Caki2 (cell line): ENCODE results near the gene AATK. TPM values are rescaled to one million over a fixed set of nuclear protein-coding genes. Genes with fewer than 3 reads are reported as not detected.

Experiments used
- DNase-seq: peaks from one replicate; pipeline ENCODE4 v3.0.0-alpha.2; 2015; ENCODE audit warnings: low read depth
- in situ Hi-C: cut with HindIII; loops from 2 replicates; pipeline ENCODE4 v1.10.0; 2016; ENCODE audit warnings: low sequenced_read_pairs, low pct_unique_long_range_greater_than_20kb, mixed read lengths
- total RNA-seq: library from RNA; depleted of rRNA; stranded (reverse); fragments of >200 nt; shearing (Covaris generic); gene quantifications from 2 replicates; pipeline ENCODE4 v1.2.3, GENCODE V29; 2014; ENCODE audit warnings: low replicate concordance

Gene AATK
- total RNA-seq, 1 experiment from 2014 or later = 2.1 TPM

DNA sequence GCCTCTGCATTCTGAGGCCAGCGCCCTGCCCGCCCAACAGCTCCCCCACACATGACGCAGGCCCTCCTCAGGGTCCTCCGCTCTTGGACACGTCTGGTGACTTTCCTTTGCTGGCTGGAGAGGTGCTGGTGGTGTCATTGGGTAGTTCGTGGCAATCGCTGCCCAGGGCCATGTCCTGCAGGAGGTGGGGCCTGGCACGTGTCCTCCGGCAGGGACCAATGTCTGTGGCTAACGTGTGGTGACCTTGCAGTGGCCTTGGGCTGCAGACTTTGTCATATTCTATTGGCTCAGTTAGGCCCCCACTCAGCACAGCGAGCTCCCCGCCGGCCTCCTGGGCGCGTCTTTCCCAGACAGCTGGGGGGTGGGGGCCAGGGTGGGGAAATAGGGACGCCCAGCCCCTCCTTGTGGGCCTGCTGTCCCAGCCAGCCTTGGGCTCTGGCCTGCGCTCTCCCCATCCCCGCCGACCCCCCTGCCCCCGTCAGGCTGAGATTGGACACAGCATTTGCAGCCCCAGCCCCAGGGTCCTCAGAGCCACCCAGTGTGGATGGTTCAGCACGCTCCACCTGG is 52.8 kb downstream of the AATK start:
- in situ Hi-C loops = no loop called here

DNA sequence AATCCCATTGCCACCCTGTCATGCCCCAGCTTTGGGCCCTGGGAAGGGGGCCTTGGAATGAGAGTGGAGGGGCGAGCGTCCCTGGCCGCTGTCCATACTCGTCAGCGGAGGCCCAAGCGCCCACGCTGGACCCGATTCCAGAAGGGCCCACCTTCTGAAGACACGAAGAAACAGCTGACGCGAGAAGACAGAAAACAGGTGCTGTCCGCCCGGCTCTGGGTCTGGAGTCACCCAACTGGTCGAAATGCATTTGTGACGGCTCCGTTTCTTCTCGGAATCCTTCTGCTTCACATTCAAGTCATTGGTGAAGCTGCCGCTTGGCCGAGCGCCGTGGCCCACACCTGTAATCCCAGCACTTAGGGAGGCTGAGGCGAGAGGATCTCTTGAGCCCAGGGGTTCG is 53.6 kb downstream of the AATK start:
- in situ Hi-C loops = no loop called here
- DNase-seq = no peak

More for the DNA sequence above, 52.8 kb downstream of the AATK start:
- DNase-seq = no peak

DNA sequence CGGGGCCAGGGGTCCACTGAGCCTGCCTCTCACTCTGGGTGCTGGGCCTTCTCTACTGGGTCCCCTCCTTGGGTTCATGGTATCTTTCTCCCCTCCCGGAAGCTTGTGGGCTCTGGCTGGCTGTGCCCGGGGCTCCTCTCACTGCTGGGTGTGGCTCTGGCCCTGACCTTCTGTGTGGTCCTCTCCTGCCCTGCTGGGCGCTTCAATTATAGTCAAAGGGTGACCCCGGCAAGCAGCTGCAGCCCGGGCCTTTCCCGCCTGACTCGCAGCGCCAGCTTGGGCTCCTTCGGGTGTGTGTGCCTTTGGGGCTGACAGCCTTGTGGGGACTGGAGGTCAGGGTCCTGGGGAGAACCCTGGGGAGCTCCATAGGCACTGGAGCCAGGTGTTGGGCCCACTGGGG is 55.0 kb downstream of the AATK start:
- DNase-seq = no peak
- in situ Hi-C loops = no loop called here

DNA sequence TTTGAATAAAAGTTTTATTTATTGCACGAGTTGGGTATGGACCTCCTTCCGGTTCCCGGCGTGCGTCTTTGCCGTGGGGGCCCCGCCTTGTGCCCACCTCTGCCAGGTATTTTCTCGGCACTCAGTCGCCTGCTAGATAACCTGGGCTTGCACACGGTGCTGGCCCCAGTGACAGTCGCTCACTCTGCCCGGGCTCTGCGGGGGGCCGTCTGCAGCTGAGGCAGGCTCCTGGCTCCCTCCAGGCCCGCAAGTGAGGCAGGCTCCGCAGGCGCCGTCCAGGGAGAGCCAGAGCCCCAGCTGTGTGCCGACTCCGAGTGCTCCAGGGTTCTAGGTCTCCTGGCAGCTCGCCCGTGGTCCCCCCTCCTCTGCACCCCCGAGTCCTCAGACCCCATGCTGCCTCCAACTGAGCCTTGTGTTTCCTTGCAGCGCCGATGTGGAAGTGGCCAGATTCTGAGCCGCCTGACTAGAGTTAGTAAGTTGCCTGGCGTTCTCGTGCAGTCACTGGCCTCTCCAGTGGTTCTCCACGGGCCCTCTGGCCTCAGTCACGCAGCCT is 55.5 kb downstream of the AATK start:
- in situ Hi-C loops = no loop called here
- no peak for DNase-seq

DNA sequence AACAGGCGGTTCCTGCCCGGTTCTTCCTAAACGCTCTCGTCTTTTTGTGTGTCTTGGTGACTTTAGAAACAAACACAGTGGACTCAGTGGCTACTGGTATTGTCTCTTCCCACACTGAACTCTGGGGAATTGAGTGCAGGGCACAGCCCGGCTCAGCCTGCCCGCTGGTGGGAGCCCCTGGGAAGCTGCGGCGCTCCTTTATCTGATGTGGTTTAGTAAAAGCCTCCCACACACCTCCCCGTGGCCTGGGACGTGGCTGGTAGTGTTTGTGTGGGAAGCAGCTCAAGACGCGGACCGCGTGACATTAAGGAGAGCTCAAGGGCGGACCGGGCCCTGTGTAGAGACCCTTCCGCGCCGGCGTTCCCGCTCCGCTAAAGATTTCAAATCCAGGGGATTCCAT is 56.1 kb downstream of the AATK start:
- DNase-seq = no peak
- in situ Hi-C loops = no loop called here

DNA sequence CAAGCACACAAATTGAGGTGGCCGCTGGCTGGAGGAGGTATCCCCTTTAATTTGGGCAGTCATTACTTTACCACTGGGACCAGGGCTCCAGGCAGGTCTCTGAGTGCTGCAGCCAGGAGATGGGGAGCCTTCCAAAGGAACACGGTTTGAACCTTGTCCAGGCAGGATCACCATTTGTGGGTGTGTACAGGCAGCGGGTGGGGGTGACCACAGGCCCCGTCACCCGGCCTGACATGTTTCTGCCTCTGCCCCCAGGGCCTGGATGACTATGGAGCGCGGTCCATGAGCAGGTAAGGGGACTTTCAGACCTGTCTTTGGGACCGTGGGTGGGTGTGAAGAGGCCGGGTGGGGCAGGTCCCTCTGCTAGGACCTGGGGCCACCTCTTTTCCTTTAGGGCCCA is 57.8 kb downstream of the AATK start:
- in situ Hi-C loops = no loop called here

DNA sequence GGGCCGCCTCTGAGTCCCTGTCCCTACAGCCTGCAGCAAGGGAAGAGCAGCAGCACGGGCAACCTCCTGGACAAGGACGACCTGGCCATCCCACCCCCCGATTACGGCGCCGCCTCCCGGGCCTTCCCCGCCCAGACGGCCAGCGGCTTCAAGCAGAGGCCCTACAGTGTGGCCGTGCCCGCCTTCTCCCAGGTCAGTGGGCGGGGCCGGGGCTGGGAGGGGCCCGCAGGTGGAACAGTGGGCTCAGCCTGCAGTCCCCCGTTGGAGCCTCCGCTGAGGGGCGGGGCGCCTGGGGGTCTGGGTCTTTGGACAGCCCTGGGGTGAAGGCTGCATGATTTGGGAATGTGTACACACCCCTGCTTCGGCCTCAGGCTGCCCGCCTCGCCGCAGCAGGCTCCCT is 59.3 kb downstream of the AATK start:
- in situ Hi-C loops = no loop called here
- no peak for DNase-seq

More for the DNA sequence above, 57.8 kb downstream of the AATK start:
- DNase-seq = no peak

DNA sequence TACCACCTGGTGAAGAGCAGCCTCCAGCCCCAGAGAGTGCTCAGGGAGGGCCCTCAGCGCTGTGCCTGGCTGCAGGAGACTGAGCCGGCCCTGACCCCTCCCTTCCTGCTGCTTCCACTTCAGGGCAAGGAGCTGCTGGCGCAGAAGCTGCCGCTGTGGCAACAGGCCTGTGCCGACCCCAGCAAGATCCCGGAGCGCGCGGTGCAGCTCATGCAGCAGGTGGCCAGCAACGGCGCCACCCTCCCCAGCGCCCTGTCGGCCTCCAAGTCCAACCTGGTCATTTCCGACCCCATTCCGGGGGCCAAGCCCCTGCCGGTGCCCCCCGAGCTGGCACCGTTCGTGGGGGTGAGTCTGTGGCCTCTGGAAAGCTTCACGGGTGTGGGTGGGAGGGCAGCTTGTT is 62.6 kb downstream of the AATK start:
- in situ Hi-C loops = no loop called here
- DNase-seq = no peak

DNA sequence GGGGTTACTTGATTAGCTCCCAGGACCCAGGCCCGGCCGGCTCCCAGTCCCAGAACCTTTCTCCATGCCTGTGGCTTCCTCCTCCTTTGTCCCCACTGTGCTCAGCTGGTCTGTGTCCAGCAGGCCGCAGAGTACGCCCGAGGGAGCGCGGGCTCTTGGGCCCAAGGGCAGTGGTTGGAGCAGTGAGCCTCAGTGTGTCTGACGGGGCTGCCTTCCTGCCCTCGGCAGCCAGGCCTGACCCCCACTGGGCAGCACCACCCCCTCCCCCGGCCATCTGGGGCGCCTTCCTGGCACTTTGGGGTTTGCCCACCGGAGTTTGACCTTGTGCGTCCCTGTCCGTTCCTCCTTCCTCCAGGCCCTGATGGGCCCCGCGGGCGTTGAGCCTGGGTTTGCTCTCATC is 63.2 kb downstream of the AATK start:
- no peak for DNase-seq
- in situ Hi-C loops = no loop called here

DNA sequence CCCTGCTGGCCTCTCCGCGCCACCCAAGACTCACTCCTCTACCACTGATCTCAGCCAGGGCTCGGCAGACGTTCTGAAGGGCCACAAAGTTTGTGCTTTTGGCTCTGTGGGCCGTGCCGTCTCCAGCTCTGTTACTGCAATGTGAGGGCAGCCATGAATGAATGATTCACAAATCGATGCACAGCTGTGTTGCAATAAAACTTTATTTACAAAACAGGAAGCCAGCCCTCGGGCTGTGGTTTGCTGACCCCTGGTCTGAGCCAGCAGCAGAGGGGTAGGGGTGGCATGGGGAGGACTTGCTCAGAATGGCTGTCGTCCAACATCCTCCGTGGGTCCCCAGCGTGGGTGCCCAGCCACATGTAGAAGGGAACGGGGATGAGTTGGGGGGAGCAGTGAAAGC is 63.7 kb downstream of the AATK start:
- in situ Hi-C loops = no loop called here

DNA sequence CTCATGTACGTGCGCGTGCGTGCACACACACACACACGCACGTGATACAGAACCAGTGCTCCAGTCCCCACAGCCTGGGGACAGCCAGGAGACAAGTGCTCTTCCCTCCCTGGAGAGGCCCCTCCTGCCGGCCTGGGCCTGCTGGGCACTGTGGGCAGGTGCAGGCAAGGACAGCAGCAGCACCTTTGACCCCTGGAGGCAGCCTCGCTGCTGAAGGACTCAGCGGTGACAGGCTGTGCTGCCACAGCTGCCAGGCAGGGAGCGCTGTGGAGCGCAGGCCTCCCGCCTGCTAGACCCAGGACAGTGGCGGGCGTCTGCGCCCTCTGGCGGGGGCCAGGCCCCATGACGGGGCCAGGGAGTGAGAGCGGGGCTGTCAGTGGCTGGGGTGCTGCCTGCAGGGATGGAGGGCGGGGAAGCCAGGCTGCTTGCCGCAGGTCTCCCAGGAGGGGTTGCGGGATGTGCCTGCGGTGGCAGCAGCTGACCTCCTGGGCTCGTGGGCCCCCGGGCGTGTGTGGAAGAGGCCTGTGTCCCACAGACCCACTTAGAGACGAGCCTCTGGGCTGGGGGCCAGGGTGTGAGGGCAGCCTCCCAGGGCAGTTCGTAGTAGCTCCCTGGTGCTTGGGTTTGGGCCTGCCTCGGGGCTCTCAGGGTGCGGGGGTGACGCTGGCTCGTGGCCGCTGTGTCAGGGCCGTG is 64.3 kb downstream of the AATK start:
- peak; percentile 79 for DNase-seq
- in situ Hi-C loops = no loop called here

More for the DNA sequence above, 63.7 kb downstream of the AATK start:
- no peak for DNase-seq

DNA sequence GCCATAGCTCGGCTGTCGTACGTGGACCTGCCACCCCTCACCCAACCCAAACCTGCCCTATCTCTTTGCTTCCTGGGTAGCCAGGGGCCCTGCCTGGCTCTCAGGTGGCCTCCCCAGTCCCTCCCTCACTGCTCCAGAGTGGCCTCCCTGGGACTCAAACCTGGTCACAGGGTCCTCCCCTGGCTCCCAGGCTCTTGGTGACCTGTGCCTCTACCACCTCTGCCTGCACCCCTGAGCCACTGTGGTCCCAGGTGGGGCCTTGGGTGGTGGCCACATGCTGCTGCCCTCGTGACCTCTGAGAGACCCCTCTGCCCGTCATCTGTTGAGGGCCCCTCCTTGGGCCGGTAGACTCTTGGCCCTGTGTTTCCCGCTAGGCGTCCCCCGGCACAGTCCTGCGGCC is 65.4 kb downstream of the AATK start:
- in situ Hi-C loops = no loop called here
- DNase-seq = no peak

DNA sequence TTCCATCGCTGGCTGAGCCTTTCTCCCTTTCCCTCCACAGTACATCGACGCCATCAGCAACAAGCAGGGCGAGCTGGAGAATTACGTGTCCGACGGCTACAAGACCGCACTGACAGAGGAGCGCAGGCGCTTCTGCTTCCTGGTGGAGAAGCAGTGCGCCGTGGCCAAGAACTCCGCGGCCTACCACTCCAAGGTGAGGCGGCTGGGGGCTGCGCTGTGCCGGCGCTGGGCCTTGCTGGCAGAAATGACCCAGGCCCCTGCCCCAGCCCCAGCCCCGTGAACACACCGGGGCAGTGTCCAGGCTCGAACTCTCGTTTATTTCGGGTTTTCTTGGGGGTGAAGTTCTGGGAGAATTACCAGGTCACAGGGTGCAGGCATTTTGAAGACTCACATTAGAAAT is 66.1 kb downstream of the AATK start:
- in situ Hi-C loops = no loop called here

DNA sequence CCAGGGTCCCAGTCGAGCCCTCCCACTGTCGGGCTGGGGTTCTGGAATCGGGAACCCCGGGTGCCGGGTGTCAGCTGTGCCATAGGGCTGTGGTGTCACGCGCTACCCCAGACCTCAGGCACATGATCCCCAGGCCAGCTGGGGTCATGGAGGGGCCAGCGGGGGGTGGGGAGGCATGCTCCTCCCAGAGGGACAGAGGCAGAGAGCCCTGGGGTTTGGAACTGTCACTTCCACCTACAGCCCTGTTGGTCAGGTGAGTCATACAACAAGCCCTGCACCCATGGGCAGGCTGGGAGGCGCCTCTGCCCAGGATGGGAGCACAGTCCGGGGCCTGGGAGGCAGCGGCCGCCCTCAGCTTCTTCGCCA is 68.1 kb downstream of the AATK start:
- in situ Hi-C loops = no loop called here
- peak; percentile 47 for DNase-seq

More for the DNA sequence above, 66.1 kb downstream of the AATK start:
- no peak for DNase-seq

DNA sequence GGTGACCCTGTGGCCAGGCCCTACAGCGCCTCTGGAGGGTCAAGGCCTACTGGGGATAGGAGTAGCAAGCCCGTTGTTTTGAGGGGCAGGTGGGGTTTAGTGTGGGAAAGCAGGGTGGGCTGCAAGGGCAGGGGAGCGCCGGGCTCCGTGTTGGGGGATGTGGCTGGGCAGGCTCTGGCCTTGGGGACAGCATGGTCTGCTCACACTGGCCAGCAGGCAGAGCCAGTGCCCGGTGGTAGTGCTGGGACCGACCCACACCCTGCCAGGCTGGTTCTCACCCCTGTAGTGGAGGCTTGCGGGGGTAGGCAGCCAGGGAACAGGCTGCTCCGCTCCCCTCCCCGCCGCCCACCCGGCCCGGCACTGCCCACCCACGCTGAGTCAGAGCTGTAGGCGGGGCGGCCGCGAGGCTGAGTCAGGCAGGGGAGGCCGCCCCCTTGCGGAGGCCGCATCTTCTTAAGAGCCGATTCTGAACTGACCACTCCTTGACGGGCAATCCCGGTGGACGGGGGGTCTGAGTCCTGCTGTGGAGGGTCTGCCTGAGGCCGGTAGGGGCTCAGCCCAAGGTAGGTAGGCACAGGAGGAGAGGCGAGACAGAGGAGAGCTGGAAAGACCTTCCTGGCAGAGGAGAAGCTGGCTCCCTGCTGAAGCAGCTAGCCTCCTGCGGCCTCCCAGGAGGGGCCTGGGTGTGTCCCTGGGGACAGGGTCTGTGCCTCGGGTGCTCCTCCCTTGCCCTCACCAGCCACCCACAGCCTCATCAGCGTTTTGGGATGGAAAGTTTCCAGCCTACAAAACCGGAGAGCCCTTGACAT is 68.7 kb downstream of the AATK start:
- in situ Hi-C loops = no loop called here

DNA sequence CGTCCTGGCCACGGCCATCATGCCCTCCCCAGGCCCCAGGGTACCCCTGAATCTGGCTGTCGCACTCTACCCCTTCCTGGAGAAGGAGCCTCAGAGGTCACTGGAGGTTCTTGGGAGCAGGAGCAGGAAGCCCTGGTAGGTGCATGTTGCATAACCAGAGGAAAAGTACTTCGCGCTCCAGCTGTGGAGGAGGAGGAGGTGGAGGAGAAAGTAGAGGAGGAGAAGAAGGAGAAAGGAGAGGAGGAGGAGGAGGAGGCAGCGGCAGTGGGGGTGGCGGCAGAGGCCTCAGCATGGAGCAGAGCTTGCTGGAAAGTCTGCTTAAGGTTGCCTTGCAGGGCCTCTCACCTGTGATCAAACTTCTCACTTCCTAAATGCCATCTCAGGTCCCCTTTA is 69.3 kb downstream of the AATK start:
- in situ Hi-C loops = no loop called here
- no peak for DNase-seq

More for the DNA sequence above, 68.7 kb downstream of the AATK start:
- DNase-seq = peak; percentile 78

DNA sequence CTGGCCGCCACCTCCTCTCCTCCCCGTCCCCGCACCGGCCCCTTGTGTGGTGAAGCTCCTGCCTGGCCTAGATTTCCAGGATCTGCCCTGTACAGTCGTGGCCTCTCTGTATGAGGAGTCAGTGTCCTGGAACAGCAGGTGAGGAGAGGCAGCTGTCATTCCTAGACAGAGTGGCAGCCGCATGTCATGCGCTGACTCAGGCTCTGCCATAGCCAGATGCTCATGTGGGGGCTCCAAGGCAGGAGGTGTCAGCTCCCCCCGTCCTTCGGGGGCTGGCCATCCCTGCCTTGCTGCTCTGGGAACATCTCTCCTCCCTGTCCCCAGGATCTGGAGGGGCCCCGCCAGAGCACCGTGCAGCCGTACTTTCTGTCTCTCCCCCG is 70.6 kb downstream of the AATK start:
- in situ Hi-C loops = no loop called here

DNA sequence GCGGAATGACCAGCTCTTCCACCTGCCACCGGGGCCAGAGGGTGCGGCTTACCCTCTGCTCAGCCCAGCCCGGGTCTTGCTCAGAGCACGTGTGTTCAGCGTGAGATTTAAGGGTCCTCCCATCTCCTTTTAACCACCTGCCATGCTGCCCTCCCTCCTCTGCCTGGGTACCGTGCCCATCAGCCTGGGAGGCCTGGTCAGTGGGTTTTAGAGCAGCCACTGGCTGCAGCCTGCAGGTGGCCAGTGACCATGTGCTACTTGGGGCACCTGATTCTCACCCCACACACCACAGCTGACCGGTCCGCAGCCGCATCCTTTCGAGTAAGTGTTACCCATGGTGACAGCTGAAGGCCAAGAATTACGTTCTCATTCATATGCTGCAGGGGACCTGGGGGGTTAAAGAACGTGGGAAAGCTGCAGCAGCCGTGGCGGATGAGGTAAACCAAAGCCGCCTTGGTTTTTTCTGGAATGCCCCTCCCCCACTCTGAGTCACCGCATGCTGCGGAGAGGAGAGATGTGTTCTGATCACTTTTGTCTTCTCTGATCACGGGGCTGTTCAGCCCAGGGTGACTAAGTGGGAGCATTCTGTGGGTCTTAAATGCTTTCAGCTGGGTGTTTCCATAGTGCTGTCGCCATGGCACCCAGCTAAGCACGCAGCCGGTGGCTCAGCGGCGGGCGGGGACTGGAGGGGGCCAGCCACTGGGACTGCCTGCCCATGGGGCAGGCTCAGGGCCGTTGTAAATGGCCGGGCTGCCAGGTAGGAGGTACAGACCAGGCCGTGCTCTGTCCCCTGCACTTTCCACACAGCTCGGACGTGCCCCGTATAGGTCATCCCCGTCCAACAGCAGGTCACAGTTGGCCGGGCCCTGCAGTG is 71.3 kb downstream of the AATK start:
- in situ Hi-C loops = no loop called here

More for the DNA sequence above, 70.6 kb downstream of the AATK start:
- no peak for DNase-seq

More for the DNA sequence above, 71.3 kb downstream of the AATK start:
- DNase-seq = peak; percentile 100
